ENCODE measurements around the gene CFC1B. TPM values are rescaled to one million over a fixed set of nuclear protein-coding genes. Genes with fewer than 3 reads are reported as not detected.
"Not testable (repeated sequence)": the region's sequence is repeated elsewhere in the genome, so short reads cannot be mapped to it uniquely, and the experiment has no call there.

The CFC1B gene
- total RNA-seq: not detected
- total RNA-seq (2013): not detected
- 0 reads per million in 29 experiments for total RNA-seq

DNA sequence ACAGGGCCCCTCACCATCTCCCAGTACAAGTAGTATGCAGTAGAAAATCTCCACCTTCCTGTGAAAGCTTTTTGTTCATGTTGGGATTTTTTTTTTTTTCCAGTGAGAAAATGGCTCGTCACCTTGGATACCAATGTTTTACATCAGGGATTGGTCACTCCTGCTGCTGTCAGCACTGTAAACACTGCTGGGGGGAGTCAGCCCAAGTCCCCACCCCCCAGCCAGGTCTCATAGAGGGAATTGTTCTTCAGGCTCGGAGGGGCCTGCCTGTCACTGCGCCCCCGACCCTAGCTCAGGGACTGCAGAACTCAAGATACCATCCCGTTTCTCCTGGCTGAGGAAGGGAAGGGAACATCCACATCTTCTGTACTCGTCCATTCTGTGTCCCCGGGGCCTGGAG lies at the start of gene CFC1B:
Gene CFC1B, plus strand, starts transcription at position 231 of the 400 bp plus-strand sequence. CDS start 263 bp downstream, outside the sequence.
- H3K9me3 Mint-ChIP-seq; H3K27me3 Mint-ChIP-seq; H3K36me3 Mint-ChIP-seq; POLR2A ChIA-PET; H3K27me3 ChIP-seq (replicated peaks in 1 of 2; ENCODE audit: control insufficient read depth in 2 of 2, extremely low read depth in 1 of 2, insufficient read depth in 2 of 2, low read length in 1 of 2); H3K4me3 ChIP-seq (ENCODE audit: control insufficient read depth in 1 of 2, extremely low read depth in 1 of 2, low read length in 1 of 2); H3K4me3 Mint-ChIP-seq; H3K4me1 Mint-ChIP-seq; H3K27ac ChIP-seq (ENCODE audit: low read length); ATAC-seq (replicated peaks in 1 of 4); H3K4me1 ChIP-seq (ENCODE audit: control insufficient read depth in 1 of 2, extremely low read depth in 1 of 2, insufficient read depth in 2 of 2, low read length in 2 of 2); H3K27ac Mint-ChIP-seq; DNase-seq; H3K9me3 ChIP-seq; CTCF ChIA-PET; H3K36me3 ChIP-seq (ENCODE audit: control insufficient read depth in 2 of 2, extremely low read depth in 1 of 2, insufficient read depth in 1 of 2, low read length in 1 of 2): not testable (repeated sequence)
- no CpG with 5 or more reads among the region's 7 CpGs for WGBS (ENCODE audit: insufficient coverage)

DNA sequence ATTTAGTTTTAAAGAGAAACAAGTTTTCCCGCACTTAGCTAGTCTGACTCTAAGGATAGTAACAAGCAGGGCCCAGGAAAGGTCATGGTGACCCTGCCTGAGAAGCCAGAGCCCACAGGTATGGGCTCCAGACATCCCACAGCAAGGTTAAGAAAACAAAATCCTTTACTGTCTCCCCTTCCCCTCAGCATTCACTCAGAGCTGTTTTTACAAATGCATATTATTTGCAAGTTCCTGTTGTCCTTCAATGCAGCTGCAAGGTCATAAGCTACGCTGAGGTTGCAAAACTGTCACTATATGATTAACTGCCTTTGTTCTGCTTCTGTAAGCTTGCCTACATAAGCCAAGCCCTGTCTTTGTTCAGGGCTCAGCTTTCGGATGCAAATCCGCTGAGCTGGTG lies 29.9 kb upstream of the CFC1B start:
- POLR2A ChIA-PET, H3K4me3 Mint-ChIP-seq, CTCF ChIA-PET: not testable (repeated sequence)

GRCh38 chr2:130509228-130509627 lies 11.8 kb upstream of the CFC1B start, which contains the start of gene POTEI:
Gene POTEI, minus strand, starts transcription at chr2:130509328. Its CDS starts 93 bp downstream, at chr2:130509235.
- DNase-seq; H3K36me3 ChIP-seq (ENCODE audit: control insufficient read depth in 2 of 2, extremely low read depth in 1 of 2, insufficient read depth in 1 of 2, low read length in 1 of 2); H3K9me3 Mint-ChIP-seq; CTCF ChIA-PET; POLR2A ChIA-PET; H3K27me3 Mint-ChIP-seq; H3K4me3 ChIP-seq (ENCODE audit: control insufficient read depth in 1 of 2, extremely low read depth in 1 of 2, low read length in 1 of 2); H3K27me3 ChIP-seq (replicated peaks in 1 of 2; ENCODE audit: control insufficient read depth in 2 of 2, extremely low read depth in 1 of 2, insufficient read depth in 2 of 2, low read length in 1 of 2); H3K4me1 ChIP-seq (ENCODE audit: control insufficient read depth in 1 of 2, extremely low read depth in 1 of 2, insufficient read depth in 2 of 2, low read length in 2 of 2); H3K36me3 Mint-ChIP-seq; H3K9me3 ChIP-seq; H3K4me3 Mint-ChIP-seq; H3K27ac Mint-ChIP-seq; ATAC-seq (replicated peaks in 1 of 4); H3K27ac ChIP-seq (ENCODE audit: low read length); H3K4me1 Mint-ChIP-seq: not testable (repeated sequence)
- WGBS (ENCODE audit: insufficient coverage): no CpG with 5 or more reads among the region's 13 CpGs

More for the DNA sequence above, 29.9 kb upstream of the CFC1B start:
- H3K27me3 Mint-ChIP-seq; H3K4me1 ChIP-seq (ENCODE audit: control insufficient read depth in 1 of 2, extremely low read depth in 1 of 2, insufficient read depth in 2 of 2, low read length in 2 of 2); H3K27ac ChIP-seq (ENCODE audit: low read length); H3K36me3 ChIP-seq (ENCODE audit: control insufficient read depth in 2 of 2, extremely low read depth in 1 of 2, insufficient read depth in 1 of 2, low read length in 1 of 2); H3K4me1 Mint-ChIP-seq; DNase-seq; H3K4me3 ChIP-seq (ENCODE audit: control insufficient read depth in 1 of 2, extremely low read depth in 1 of 2, low read length in 1 of 2); H3K9me3 Mint-ChIP-seq; H3K36me3 Mint-ChIP-seq; H3K9me3 ChIP-seq; H3K27me3 ChIP-seq (replicated peaks in 1 of 2; ENCODE audit: control insufficient read depth in 2 of 2, extremely low read depth in 1 of 2, insufficient read depth in 2 of 2, low read length in 1 of 2); ATAC-seq (replicated peaks in 1 of 4); H3K27ac Mint-ChIP-seq: not testable (repeated sequence)
- no CpG with 5 or more reads among the region's 4 CpGs for WGBS (ENCODE audit: insufficient coverage)

DNA sequence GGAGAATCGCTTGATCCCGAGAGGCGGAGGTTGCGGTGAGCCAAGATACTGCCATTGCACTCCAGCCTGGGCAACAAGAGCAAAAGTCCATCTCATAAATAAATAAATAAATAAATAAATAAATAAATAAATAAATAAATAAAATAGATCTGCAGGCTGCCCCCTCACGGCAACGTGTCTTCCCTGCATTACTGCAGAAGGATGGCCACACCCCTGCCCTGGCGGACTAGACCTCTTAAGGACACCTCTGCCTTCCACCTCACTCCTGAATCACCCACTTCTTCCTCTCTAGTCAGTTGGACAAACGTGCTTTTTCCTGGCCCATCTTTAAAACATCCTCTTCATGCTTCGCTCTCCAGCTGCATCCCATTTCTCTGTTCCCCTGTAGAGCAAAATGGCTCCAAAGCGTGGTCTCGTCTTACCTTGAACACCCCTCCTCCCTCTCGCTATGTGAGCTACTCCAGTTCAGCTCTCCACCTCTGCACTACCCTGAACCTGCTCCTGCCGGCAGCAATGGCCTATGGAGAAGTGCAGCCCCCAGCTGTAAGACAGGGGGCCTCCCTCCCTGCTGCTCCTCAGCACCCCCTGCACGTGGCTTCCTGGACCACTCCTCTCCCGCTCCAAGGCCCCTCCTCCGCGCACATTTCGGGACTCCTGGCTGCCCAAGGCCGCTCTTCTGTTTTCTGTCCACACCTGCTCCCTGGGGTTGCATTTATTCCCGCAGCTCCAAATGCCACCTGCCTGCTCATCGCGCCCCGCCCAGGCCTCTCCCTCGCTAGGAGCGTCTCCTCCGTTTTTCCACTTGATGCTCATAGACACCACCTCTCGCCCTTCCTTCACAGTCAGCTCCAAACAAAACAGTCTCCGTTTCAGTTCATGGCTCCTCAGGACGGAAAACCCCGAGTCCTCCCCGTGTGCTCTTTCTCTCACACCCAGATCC lies 9.9 kb upstream of the CFC1B start:
- WGBS (ENCODE audit: insufficient coverage): no CpG with 5 or more reads among the region's 31 CpGs
- H3K27me3 Mint-ChIP-seq; H3K36me3 Mint-ChIP-seq; ATAC-seq (replicated peaks in 1 of 4); H3K27ac ChIP-seq (ENCODE audit: low read length); H3K4me1 ChIP-seq (ENCODE audit: control insufficient read depth in 1 of 2, extremely low read depth in 1 of 2, insufficient read depth in 2 of 2, low read length in 2 of 2); CTCF ChIA-PET; DNase-seq; H3K27me3 ChIP-seq (replicated peaks in 1 of 2; ENCODE audit: control insufficient read depth in 2 of 2, extremely low read depth in 1 of 2, insufficient read depth in 2 of 2, low read length in 1 of 2); H3K36me3 ChIP-seq (ENCODE audit: control insufficient read depth in 2 of 2, extremely low read depth in 1 of 2, insufficient read depth in 1 of 2, low read length in 1 of 2); H3K27ac Mint-ChIP-seq; H3K9me3 ChIP-seq; H3K4me3 Mint-ChIP-seq; H3K9me3 Mint-ChIP-seq; H3K4me1 Mint-ChIP-seq; POLR2A ChIA-PET; H3K4me3 ChIP-seq (ENCODE audit: control insufficient read depth in 1 of 2, extremely low read depth in 1 of 2, low read length in 1 of 2): not testable (repeated sequence)

- H3K27ac ChIP-seq (ENCODE audit: low read length); ATAC-seq (replicated peaks in 1 of 4); H3K36me3 ChIP-seq (ENCODE audit: control insufficient read depth in 2 of 2, extremely low read depth in 1 of 2, insufficient read depth in 1 of 2, low read length in 1 of 2); H3K4me1 ChIP-seq (ENCODE audit: control insufficient read depth in 1 of 2, extremely low read depth in 1 of 2, insufficient read depth in 2 of 2, low read length in 2 of 2); POLR2A ChIA-PET; H3K36me3 Mint-ChIP-seq; H3K4me1 Mint-ChIP-seq; H3K27ac Mint-ChIP-seq; H3K27me3 ChIP-seq (replicated peaks in 1 of 2; ENCODE audit: control insufficient read depth in 2 of 2, extremely low read depth in 1 of 2, insufficient read depth in 2 of 2, low read length in 1 of 2); DNase-seq; H3K4me3 Mint-ChIP-seq; H3K9me3 ChIP-seq; H3K4me3 ChIP-seq (ENCODE audit: control insufficient read depth in 1 of 2, extremely low read depth in 1 of 2, low read length in 1 of 2); CTCF ChIA-PET; H3K9me3 Mint-ChIP-seq; H3K27me3 Mint-ChIP-seq: not testable (repeated sequence)
- no CpG with 5 or more reads among the region's 17 CpGs for WGBS (ENCODE audit: insufficient coverage)
Measured at GRCh38 chr2:130511747-130512451, 9.1 kb upstream of the CFC1B start.

DNA sequence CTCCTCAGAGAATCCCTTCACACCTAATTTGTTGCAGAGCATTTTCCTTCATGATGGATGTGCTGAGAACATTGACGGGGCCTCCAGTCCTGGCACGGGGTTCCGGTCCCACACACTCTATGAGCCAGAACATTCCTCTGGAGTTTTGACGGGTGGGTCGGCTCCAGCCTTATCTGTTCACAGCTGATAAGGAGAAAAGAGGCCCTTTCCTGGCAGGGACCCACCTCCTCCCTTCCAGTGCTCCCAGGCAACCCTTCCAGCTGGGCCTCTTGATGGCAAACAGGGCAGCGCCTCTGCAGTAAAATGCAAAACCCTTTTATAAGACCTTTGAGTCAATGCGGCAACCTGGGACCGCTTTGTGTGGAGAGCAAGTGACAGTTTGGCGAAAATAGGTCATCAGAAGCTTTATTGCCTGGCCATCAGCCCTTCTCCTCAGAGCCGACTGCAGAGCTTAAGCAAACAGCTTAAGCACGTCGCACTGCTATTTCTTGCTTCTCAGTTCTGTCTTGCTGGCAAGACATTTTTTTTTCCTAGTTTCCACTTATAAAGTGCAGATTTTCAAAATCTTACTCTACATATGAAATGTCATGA lies 2.4 kb upstream of the CFC1B start:
- H3K4me3 Mint-ChIP-seq; H3K4me3 ChIP-seq (ENCODE audit: control insufficient read depth in 1 of 2, extremely low read depth in 1 of 2, low read length in 1 of 2); H3K27me3 ChIP-seq (replicated peaks in 1 of 2; ENCODE audit: control insufficient read depth in 2 of 2, extremely low read depth in 1 of 2, insufficient read depth in 2 of 2, low read length in 1 of 2); ATAC-seq (replicated peaks in 1 of 4); H3K36me3 ChIP-seq (ENCODE audit: control insufficient read depth in 2 of 2, extremely low read depth in 1 of 2, insufficient read depth in 1 of 2, low read length in 1 of 2); POLR2A ChIA-PET; H3K9me3 Mint-ChIP-seq; H3K27me3 Mint-ChIP-seq; DNase-seq; H3K27ac ChIP-seq (ENCODE audit: low read length); CTCF ChIA-PET; H3K36me3 Mint-ChIP-seq; H3K9me3 ChIP-seq; H3K4me1 ChIP-seq (ENCODE audit: control insufficient read depth in 1 of 2, extremely low read depth in 1 of 2, insufficient read depth in 2 of 2, low read length in 2 of 2); H3K4me1 Mint-ChIP-seq; H3K27ac Mint-ChIP-seq: not testable (repeated sequence)
- whole genome bisulfite sequencing (ENCODE audit: insufficient coverage): no CpG with 5 or more reads among the region's 12 CpGs
